Epithelial cell of esophagus (primary cell): ENCODE data around the gene GATA2.

Source experiments
- DNase-seq: peaks from one replicate; pipeline ENCODE4 v3.0.0; 2010; ENCODE audit warnings: low read depth
- H3K4me3 ChIP-seq: 2 replicates; pipeline ENCODE4 v1.5.1; 2011; ENCODE audit warnings: mild to moderate bottlenecking, low read length, control low read depth
- CTCF ChIP-seq: IDR thresholded peaks from 2 replicates; pipeline ENCODE4 v1.5.1; 2011; ENCODE audit warnings: low read depth, mild to moderate bottlenecking, low read length, control low read depth, inconsistent platforms; ENCODE audit not compliant: insufficient read depth; ENCODE audit errors: missing control alignments

Gene GATA2

DNA sequence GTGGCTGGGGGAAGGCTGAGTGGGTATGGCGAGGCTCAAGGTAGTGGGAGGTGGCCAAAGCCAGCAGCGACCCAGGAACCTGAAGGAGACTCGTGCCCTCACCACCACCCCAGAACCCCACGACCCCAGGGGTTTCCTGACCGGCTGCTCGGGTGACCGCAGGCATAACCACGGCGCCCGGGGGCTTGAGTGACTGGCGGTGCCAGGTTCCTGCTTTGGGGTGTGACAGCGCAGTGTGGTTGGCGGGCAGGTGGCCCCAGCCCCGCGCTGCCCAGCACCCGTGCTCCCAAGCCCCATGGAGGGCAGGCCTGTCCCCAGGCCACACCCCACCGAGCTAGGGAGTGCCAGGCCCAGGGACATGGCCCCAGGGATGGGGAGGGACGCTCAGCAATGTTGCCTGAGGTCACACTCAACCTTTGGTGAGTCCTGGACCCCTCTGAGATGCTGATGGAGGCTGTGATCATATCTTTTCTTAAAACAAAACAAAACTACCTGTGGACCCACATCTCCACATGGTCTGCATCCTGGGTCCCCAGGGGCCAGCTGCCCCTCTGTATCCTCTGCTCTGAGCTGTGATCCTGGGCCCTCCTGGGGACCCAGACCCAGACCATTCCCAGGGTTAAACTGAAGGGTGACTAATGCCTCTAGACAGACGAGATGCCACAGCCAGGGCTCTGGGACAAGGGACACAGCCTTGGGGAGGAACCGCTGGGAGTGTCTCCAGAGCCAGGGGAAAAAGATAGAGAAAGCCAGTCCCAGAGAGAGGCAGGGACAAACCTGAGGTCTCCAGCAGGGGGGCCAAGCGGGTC is 39.3 kb downstream of the GATA2 start:
- DNase-seq: no peak
- no peak for TF ChIP-seq CTCF
- H3K4me3 ChIP-seq: no peak overlapping the region

DNA sequence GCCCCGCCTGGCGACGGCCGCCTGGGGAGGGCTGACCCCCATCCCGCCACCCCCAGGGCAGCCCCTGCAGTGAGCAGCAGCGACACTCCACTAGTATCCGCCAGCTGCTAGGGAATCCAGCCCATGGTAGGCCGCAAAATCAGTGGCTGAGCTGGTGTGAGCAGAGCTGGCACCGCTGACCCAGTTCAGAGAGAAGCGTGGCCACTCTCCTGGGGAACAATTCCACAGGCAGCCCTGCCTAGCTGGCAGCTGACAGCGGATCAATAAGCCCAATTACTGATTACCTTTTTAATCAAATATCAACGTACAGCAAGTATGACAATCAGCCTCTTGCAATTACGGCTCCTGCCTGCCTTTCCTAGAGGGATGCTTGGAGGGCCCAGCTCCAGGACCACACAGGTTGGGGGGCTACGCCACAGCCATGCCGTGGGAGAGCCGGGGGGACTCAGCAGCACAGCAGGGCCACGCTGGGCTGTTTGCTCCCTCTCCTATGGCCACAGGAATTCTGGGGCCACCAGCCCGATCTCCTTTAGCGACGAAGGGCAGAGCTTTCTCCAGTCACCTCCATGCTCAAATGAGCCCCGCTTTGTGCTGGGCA is 40.2 kb downstream of the GATA2 start:
- no peak for TF ChIP-seq CTCF
- no peak for DNase-seq
- no peak overlapping the region for H3K4me3 ChIP-seq

DNA sequence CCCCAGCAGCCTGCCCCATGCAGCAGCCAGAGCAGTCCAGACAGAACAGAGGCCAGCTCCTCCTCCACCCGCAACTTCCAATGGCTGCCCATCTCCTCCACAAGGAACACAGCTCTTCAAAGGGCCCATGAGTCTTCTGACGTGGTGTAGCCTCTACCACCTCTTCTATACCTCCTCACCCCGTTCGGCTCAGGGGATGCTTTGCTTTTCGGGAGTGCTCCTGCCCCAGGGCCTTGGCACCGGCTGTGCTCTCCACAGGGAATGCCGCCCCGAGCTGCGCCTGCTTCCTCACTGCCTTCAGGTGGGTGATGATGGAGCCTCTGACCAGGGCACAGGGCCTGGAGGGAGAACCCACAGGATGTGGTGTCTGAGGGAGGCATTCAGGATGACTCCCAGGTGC is 40.9 kb downstream of the GATA2 start:
- no peak for DNase-seq
- TF ChIP-seq CTCF: no peak
- no peak overlapping the region for H3K4me3 ChIP-seq

DNA sequence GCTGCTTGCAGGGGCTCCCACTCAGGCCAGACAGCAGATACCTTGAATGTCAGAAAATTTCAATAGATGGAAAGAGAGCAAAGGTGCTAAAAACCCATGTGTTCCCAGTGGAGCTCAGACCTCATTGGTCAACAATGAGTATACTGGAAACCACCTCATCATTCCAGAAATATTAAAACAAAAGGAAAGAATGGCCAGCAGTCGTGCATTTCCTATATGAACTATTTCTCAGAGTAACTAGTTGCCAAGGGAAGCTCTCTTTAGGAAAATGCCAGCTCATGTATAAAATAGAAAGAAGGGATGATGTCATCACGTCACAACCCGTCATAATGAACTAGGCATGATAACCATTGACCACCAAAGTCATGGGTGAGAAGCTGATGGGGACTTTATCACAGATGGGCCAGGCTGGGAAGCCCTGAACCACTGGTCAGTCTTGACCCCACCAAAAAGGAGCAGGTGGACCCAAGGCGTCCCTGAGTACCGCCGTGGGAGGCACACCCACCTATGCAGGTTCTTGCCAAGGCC is 43.8 kb downstream of the GATA2 start:
- no peak for TF ChIP-seq CTCF
- no peak for DNase-seq

GRCh38 chr3:128448491-128448890 is 44.5 kb downstream of the GATA2 start:
- no peak for TF ChIP-seq CTCF
- DNase-seq: no peak
- no peak overlapping the region for H3K4me3 ChIP-seq

More for the DNA sequence above, 43.8 kb downstream of the GATA2 start:
- H3K4me3 ChIP-seq: no peak overlapping the region

DNA sequence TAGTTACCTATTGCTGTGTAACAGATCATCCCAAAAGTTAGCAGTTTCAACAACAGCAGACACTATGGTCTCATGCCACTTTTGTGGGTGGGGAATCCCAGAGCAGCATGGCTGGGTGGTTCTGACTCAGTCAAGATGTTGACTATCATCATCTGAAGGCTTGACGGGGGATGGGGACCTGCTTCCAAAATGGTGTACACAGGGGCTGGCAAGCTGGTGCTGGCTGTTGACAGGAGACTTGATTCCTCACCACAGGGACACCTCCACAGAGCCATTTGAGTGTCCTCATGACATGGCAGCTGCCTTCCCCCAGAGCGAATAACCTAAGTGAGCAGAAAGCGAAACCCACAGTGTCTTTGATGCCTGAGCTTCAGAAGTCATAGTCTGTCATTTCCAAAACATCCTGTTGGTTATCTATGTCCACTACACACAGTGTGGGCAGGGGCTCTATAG is 45.4 kb downstream of the GATA2 start:
- no peak for TF ChIP-seq CTCF
- no peak for DNase-seq
- H3K4me3 ChIP-seq: no peak overlapping the region
